GM21526 (cell line): ENCODE data around the gene MIOS.
"Not testable (repeated sequence)": the region's sequence is repeated elsewhere in the genome, so short reads cannot be mapped to it uniquely, and the experiment has no call there.

Source experiments
- ATAC-seq: cut with Tn5 transposase; IDR thresholded peaks from one replicate; pipeline ENCODE4 v1.9.1; 2021; ENCODE audit warnings: moderate library complexity; ENCODE audit not compliant: unreplicated experiment, low FRiP score

MIOS gene

DNA sequence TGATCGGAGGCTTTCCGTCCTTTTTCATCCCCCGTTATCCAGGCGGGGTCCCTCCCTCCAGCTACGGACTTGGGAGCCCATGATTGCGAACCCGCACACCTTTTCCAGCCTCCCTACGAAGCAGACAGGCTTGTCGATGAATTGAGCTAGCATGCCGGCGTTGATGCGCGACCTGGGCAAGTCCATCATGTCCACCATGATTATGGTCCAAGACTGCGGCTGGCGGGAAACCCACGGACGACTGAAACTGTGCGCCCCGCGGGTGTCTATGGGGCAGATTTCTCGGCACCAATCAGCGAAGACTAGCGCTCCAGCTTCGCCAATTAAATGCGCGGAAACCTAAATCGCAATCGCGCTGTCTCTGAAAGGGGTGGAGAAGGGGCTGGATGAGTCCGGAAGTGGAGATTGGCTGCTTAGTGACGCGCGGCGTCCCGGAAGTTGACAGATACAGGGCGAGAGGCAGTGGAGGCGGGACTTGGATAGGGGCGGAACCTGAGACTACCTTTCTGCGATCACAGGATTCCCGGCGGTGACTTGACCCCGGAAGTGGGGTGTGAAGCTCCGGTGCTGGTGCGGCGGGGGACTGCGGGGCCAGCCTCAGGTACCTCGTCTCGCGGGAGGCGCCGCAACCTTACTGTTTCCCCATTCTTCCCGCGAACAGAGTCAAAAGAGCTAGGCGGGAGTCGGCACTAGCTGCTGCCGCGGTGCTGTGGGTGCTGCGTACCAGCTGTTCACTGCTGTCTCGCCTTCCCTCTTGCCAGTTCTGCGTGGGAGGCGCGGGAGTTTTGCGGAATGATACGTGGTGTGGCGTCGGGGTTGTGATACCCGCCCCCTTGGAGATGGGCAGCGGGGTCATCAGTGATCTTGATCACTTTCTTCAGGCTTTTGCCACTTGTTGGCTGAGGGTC lies 73.8 kb downstream of the MIOS start, which contains the start of gene UMAD1:
Gene UMAD1, plus strand, starts transcription at position 532 of the 908 bp plus-strand sequence. CDS start 32,620 bp downstream, outside the sequence.
- ATAC-seq = peak; percentile 96

DNA sequence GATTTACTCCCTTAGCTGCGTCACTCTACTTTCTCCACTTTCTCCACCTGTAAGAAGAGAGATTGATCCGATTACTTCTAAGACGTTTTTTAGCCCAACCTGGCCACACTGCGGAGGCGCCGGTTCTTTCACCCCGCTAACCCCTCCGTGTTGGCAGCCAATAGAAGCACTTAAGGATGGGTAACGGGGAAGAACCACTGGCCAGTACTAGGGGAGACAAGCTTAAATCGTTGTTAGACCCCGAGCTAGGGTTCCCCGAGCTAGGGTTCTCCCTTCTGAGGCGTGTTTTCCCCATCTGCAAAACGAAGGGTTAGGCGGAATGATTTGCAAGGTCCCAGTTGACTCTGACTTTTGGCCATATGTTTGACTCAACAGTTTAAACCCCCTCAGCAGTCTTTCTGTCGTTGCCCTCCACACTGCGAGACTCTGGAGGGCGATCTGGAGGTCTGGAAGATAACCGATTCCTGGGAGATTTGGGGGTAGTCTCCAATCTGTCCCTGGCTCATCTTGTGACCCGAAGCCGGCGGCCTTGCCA lies 74.5 kb downstream of the MIOS start:
- peak; percentile 6 for ATAC-seq

GRCh38 chr7:7642081-7642480 lies 75.4 kb downstream of the MIOS start:
- ATAC-seq = no peak

- no peak for ATAC-seq
Measured at GRCh38 chr7:7647495-7648036, 80.9 kb downstream of the MIOS start.

DNA sequence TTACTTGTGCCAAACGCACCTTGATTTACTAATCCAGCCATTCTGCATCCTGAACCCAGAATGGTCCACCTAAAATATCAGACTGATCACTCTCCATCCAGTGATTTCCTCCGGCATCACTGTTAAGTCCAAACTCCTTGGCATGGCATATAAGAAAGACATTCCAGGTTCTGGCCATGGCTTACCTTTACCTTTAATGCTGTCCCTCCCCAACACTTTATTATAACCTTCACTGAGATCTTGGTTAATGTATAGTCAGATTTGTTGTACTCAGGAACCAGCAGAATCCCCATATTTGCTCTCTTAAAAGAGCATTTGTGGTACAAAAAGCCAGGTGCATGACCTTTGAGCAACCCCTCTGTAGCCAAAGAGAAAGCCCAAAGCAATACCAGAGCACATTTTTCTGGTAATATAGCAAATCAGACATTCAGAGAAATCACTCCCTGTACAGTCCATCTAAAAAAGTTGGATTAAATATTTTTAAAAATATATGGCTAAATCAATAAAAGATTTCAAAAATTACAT lies 84.1 kb downstream of the MIOS start:
- no peak for ATAC-seq

GRCh38 chr7:7651479-7651878 lies 84.8 kb downstream of the MIOS start:
- ATAC-seq = no peak

DNA sequence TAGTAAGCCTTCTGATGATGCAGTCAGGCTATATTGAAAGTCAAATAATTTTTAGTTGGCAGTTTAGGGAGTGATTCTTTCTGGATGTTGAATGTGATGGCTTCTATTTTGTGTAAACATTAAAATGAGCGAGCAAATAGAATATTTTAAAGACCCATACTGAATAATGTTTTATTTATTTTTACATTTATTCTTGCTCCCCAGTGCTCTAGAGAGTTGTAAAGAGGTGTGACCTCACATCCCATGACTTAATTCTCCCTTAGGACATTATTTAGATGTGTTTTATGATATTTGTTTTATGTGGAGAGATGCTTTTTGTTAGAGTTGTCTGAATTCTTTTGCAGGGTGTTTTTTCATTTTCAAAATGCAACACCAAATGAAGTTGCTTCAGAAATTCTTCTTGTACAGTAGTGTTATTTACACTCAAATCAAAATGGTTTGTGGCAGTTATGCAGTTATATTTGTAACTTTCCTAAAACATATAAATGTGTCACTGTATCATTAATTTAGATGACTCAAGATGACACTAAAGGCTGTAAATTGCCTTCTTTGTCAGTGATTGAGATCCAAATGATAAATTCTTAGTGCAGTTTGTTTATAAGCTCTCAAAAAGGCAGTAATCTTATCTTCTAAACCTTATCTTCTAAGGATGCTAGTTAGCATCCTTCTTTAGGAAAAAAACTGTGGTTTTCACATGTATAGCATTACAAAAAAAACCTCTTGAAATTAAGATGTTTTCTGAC lies 86.3 kb downstream of the MIOS start:
- ATAC-seq = no peak

DNA sequence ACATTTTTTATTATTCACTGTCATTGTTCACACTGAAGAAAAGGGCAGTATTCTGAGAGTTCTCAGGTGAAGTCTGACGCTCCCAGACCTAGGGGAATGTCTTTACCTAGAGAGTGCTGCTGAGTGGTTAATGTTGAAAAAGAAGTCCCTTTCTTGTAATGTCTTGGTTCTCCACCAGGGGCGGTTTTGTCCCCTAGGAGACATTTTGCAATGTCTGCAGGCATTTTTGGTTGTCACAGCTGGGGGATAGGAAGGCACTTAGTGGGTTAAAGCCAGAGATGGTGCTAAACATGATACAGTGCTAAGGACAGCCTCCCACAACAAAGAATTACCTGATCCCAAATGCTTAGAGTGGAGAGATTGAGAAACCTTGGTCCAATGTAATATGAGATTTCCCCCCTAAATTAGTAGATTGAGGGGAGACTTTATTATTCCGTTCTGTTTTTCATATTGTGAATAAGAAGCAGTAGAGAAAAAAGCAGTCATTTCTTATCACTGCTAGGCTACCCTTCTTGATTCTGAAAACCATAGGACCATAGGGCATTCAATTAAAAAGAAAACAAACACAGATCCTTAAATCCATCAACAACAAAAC lies 87.0 kb downstream of the MIOS start:
- ATAC-seq = no peak

DNA sequence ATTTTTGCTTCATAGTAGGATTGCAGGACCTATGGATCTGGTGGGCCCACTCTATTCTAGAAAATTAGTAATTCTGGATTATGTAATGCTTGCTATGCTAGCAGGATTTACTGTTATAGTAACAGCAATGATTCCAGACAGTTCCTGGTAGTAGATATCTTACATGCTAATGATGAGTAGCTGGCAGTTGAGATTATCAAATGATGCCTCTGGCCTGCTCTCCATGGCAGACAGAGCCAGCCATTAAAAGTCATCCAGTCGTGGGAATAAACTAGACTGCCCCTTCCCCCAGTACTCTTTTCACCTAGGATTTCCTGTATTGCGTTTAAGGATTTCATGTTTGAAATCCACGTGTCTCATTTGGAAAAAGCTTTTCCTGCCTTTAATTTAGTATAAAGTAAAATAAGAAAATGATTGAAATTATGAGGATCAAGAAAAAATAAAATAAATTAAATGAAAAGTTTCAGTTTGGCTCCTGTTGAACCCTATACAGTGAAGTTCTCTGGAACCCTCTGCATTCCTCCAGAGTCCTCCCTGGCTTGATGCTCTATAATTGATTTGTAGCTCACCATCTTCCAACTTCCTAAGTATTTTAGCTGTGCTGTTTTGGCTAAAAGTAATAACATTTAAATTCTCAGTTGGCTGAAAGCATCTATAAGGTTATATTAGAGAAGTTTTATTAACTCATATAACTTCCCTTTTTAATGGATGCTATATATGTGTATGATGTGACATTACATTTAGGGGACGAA lies 88.5 kb downstream of the MIOS start:
- no peak for ATAC-seq

DNA sequence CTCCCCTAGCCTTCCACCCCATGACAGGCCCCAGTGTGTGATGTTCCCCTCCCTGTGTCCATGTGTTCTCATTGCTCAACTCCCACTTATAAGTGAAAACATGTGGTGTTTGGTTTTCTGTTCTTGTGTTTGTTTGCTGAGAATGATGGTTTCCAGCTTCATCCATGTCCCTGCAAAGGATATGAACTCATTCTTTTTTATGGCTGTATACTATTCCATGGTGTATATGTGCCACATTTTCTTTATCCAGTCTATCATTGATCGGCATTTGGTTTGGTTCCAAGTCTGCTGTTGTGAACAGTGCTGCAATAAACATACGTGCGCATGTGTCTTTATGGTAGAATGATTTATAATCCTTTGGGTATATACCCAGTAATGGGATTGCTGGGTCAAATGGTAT lies 89.8 kb downstream of the MIOS start:
- not testable (repeated sequence) for ATAC-seq
